ENCODE results near the gene ATP10A.

- TF ChIP-seq CTCF (IDR thresholded peaks at IDR 0.05) (no peak), POLR2A (IDR thresholded peaks at IDR 0.05) (no peak)
Measured at GRCh38 chr15:25684521-25685431, 178.4 kb downstream of the ATP10A start.
